Retina (tissue), 1 donor: ENCODE data around the gene SGPL1.

Experiments
- DNase-seq: peaks from one replicate; pipeline ENCODE4 v3.0.0-alpha.2; 2016

SGPL1 gene

GRCh38 chr10:70812814-70813213 lies 2.9 kb upstream of the SGPL1 start:
- DNase-seq, result no peak

- no peak for DNase-seq
Measured at GRCh38 chr10:70814126-70814525, 1.6 kb upstream of the SGPL1 start.

GRCh38 chr10:70816220-70816894 lies 609 bp downstream of the SGPL1 start:
- peak; percentile 83 for DNase-seq

DNA sequence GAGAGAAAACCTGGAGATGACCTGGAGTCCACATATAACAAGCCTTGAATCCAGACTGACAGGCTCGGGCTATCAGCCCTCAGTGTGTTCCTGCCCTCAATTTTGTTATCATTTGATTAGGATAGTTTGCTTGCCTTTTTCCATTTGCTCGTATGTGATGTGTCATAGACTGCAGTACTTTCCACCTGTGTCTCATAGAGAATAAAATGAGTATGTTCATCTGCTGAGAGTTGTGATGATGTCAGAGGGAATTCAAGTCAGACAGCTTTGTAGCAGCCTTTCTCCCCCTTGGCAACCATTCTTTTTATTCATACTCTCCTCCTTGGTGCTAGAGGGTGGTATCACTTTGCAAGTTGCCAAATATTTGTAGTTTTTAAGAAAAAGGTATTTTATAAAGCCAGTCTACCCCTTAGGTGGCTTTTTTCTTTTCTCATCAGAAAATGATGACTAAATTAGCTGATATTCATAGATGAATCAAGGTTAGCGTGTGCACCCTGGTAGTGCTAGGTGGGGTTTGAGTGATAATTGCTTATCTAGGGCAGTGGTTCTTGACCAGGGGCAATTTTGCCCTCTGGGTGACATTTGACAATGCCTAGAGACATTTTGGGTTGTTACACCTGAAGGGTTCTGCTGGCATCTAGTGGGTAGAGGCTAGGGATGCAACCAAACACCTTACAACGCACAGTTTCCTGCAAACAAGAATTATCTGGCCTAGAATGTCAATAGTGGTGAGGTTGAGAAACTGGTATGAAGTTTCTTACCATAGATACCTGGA lies 5.4 kb downstream of the SGPL1 start:
- DNase-seq, result no peak

DNA sequence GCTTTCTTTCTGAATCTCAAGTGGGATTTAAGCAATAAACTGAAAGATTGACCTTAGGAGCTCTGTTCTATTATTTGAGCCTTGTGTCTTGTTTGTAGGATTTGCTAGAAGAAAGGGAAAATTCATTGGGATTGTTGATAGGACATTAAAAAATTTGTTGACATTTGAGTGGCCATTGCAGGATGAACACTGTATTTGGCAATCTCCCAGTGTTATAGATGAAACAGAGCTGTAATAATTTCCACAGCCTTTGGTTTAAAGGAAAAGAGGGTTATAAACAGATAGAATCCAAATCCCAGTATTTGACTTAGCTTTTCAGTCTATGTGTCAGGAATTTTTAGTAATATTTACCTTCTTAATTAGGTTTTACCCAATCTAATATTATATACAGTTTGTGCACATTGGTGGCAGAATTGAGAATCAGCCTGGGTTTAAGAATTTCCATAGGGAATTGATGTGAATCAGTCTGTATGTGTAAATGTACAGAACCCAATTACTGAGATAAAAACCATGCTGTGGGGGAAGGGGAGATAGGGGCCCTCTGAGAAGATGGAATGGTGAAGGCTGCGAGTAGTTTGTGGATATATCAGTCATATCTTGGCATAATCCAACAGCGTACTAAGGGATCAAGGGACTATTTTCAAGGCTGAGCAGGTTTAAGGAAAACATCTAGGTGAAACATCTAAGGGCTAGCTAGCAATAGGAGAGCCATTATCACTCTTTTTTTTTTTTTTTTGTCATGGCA lies 6.5 kb downstream of the SGPL1 start:
- no peak for DNase-seq

- no peak for DNase-seq
Measured at GRCh38 chr10:70827086-70827757, 11.5 kb downstream of the SGPL1 start.

GRCh38 chr10:70828923-70829322 lies 13.2 kb downstream of the SGPL1 start:
- no peak for DNase-seq

DNA sequence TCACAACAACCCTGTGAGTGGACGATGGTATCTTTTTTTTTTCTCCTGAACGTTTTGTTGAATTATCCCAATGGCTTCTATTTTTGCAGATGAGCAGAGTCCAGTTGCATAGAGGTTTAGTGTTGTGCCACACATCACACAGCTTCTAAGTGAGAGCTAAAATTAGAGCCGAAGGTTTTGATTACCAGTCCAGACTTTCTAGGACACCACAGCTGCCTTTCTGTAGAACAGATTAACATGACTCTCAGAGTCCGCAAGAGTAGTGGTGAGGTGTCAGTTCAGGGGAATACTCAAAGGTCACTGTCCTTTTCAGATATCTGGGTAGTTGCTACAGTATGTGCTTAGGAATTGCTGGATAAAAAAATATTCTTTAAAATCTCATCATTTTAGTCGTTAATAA lies 13.8 kb downstream of the SGPL1 start:
- DNase-seq, result no peak

- DNase-seq, result no peak
Measured at GRCh38 chr10:70830164-70830563, 14.4 kb downstream of the SGPL1 start.

DNA sequence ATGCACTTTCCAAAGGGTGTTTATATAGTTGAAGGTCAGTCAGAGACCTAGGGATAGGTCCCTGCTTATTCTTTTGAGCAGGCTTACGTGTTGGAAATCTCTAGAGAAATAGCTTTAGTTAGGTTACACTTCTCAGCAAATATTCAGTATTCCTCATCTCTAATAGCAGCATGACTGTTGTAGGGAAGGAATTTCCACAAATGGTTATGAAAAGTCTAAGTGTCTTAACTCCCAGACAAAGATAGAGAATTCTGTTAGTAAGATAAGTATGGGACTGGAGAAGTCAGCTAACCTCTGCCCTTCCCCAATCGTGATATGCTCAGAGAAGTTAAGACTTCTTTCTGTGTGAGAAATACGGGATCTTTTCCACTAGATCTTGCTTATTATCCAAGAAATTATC lies 16.5 kb downstream of the SGPL1 start:
- no peak for DNase-seq

DNA sequence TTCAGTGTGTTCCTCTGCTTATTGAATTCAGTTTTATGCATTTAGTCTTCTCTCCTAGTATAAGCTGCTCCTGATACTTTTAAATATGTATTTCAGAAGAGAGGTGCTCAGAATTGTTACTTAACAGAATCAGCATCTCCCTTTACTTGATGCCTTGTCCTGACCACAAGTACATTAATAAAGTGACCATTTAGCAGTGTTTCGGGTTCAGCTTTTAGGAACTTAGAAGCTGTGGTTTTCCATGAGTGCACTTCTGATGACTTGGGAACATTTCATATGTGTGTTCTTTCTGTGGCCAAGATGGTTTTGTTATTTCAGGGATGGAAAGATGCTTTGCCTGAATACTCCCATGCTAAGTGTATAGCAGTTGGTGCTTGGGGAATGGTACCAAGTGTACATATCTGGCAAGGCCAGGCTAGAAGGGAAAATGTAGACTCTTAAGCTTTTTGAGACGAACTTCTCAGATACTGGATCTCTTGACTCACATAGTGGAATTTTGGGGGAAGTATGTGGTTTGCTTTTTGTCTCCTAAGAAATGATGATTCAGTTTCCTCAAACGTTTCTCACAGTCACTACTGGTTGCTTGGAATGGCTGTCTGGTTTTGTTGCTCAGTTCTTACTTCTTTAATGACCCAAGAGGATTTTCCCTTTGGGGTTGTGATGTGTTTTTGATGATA lies 17.2 kb downstream of the SGPL1 start:
- DNase-seq, result no peak

DNA sequence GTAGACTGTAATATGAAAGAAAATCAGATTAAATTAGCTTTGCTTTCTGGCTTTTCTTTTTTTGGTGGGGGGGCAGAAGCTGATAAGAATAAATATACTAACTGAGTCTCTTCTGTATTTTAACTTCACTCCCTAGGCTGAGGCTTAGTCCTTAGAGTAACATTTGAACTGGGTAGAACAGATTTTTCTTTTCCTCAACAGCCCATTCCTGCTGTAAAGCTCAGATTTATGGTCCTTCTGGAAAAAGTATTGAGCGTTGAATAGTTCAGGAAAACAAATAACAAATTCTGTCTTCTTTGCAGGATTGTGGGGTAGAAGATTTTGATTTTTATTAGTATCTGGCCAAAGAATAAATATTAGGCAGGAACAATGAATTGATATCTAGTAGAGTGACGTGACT lies 17.9 kb downstream of the SGPL1 start:
- DNase-seq, result no peak

DNA sequence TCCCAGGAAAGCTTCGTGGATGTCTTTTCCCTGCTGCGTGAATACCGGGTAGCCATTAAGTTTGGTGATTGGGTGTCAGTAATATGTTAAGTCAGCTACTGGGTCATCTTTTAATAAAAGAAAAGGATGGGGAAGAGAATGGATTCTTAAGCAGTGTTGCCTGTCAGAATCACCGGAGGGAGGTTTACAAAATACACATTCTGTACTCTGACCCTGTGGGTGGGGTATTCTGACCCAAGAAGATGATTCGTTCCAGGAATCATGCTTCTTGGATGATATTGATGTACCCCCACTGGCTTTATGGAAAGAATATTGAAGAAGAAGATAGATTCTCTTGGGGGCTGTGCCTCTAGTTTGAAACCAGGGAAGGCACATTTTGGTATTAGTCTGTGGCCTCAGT lies 18.3 kb downstream of the SGPL1 start:
- DNase-seq, result no peak

- no peak for DNase-seq
Measured at GRCh38 chr10:70834441-70835151, 18.8 kb downstream of the SGPL1 start.

- DNase-seq, result no peak
Measured at GRCh38 chr10:70836319-70836718, 20.6 kb downstream of the SGPL1 start.

DNA sequence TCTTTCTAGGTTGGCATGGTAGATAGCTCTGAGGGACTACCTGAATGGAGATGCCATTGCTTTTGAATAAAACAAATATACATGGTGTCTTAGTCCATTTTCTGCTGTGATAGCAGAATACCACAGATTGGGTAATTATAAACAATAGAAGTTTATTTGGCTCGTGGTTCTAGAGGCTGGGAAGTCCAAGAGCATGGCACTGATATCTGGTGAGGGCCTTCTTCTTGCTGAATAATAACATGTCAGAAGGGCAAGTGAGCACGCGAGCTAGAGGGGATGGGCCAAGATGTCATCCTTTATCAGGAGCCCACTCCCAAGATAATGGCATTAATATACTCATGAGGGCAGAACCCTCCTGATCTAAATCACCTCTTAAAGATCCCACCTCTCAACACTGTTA lies 21.9 kb downstream of the SGPL1 start:
- no peak for DNase-seq

- DNase-seq, result no peak
Measured at GRCh38 chr10:70838270-70838805, 22.6 kb downstream of the SGPL1 start.

DNA sequence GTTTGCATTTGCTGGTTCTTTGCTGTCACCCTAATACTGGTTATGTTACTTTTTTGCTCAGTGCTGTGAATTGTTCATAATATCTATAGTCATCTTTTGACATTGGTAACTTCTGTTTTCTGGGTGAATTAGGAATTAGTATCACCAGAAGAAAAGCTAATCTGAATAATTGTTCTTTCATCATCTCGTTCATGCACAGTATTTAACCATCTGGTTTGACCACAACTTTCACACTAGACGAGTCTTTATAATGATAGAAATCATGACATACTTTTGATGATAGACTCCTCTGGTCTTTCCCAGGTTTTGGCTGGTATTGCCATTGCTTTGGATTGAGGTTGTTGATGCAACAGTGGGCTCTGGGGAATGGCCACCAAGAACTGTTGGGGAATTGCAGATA lies 25.1 kb downstream of the SGPL1 start:
- no peak for DNase-seq

GRCh38 chr10:70843333-70843732 lies 27.6 kb downstream of the SGPL1 start:
- DNase-seq, result no peak

DNA sequence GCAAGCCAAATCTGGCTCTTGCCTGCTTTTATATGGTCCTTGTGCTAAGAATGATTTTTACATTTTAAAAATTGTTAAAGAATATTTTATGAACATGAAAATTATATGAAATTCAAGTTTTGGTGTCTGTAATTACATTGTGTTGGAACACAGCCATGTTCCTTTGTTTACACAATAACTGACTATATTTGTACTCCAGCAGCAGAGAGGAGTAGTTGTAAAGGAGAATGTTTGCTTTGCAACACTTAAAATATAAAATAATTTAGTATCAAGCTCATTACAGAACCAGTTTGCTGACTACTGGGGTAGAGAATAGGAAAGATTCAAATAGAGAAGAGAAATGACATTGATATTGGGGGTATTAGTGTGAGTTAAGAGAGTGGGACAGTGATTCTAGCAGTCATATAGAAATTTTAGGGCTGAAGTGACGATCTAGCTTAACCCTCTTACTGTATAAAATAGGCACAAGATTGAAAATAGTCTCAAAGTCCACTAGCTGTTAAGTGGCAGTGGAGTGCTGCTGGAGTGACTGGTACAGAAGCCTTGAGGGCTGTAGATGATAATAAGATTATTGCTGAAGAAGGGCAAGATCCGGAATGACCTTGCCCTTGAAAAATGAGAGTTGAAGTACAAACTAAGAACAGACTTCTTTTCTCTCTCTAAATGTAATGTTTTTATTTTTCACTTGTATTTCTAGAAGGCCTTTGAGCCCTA lies 28.2 kb downstream of the SGPL1 start:
- no peak for DNase-seq

GRCh38 chr10:70845256-70845655 lies 29.5 kb downstream of the SGPL1 start:
- no peak for DNase-seq
